Fibroblast of villous mesenchyme (primary cell): Measurements from ENCODE around the gene MSMB. TPM values are rescaled to one million over a fixed set of nuclear protein-coding genes. Genes with fewer than 3 reads are reported as not detected.
"Not testable (repeated sequence)": the region's sequence is repeated elsewhere in the genome, so short reads cannot be mapped to it uniquely, and the experiment has no call there.

Experiments used
- DNase-seq: peaks from one replicate; pipeline ENCODE4 v3.0.0-alpha.2; 2010; ENCODE audit warnings: low read depth
- H3K4me3 ChIP-seq: 2 replicates; pipeline ENCODE4 v1.5.1; 2011; ENCODE audit warnings: low read depth, mild to moderate bottlenecking, low read length
- CTCF ChIP-seq: IDR thresholded peaks from 2 replicates; pipeline ENCODE4 v1.5.1; 2012; ENCODE audit warnings: low read depth, mild to moderate bottlenecking, low read length; ENCODE audit not compliant: insufficient read depth
- small RNA-seq: library from RNA; depleted of rRNA; stranded (forward); fragments of <200 nt; gene quantifications from one replicate; pipeline ENCODE3, GENCODE V24; 2012
- total RNA-seq: library from RNA; depleted of rRNA; stranded (reverse); fragments of >200 nt; gene quantifications from 2 replicates; pipeline ENCODE4 v1.2.3, GENCODE V29; 2012

Gene MSMB
- total RNA-seq, 1 donor = not detected

- H3K4me3 ChIP-seq = no peak overlapping the region
- TF ChIP-seq CTCF = no peak
- no peak for DNase-seq
Measured at GRCh38 chr10:45997994-45998763, 47.9 kb downstream of the MSMB start.

- TF ChIP-seq CTCF = no peak
- no peak overlapping the region for H3K4me3 ChIP-seq
- DNase-seq = no peak
Measured at GRCh38 chr10:45997557-45997956, 48.5 kb downstream of the MSMB start.

GRCh38 chr10:45985590-45985989 is 60.5 kb downstream of the MSMB start:
- H3K4me3 ChIP-seq, DNase-seq: not testable (repeated sequence)

GRCh38 chr10:45984473-45984872 is 61.6 kb downstream of the MSMB start:
- DNase-seq = not testable (repeated sequence)

GRCh38 chr10:45983538-45984186 is 62.4 kb downstream of the MSMB start:
- not testable (repeated sequence) for H3K4me3 ChIP-seq
- TF ChIP-seq CTCF = peak; percentile 39
- peak; percentile 77 for DNase-seq

More at GRCh38 chr10:45984473-45984872, 61.6 kb downstream of the MSMB start:
- H3K4me3 ChIP-seq = not testable (repeated sequence)

Small RNA genes lying within 50 kb of the gene (small RNA-seq; reads per million reads assigned to genes)
- gene SNORA74C-1 = not detected

Other genes starting within 250 kb of the MSMB start
- gene AGAP4, start 198.8 kb downstream of the MSMB start, total RNA-seq = 3.5 and 7.8 TPM in 2 replicates
- 62.2 and 79.5 TPM in 2 replicates for gene TIMM23, start 73.8 kb downstream of the MSMB start, total RNA-seq
- 163 and 256 TPM in 2 replicates for gene NCOA4, start 15.6 kb downstream of the MSMB start, total RNA-seq
- gene ANTXRL, start 240.7 kb upstream of the MSMB start, total RNA-seq = not detected in 2 replicates